Uterus (tissue), 4 donors: ENCODE results near the gene SIGLEC7. TPM values are rescaled to one million over a fixed set of nuclear protein-coding genes. Genes with fewer than 3 reads are reported as not detected.

Source experiments
- DNase-seq, 2 donors: peaks; one replicate each; pipeline ENCODE4 v3.0.0-alpha.2; 2019 to 2020
- H3K27ac ChIP-seq, 2 donors: fragments of 200-600 bp; sonication (generic); 1 replicate in 1 of 2; 2 replicates in 1 of 2; pipeline ENCODE4 v1.5.1; 2016 to 2018
- H3K27me3 ChIP-seq, 2 donors: fragments of 200-600 bp; sonication (generic); one replicate each; pipeline ENCODE4 v1.5.1; 2018 to 2019; ENCODE audit warnings: control low read depth in 1 of 2
- H3K36me3 ChIP-seq, 2 donors: fragments of 200-600 bp; sonication (generic); one replicate each; pipeline ENCODE4 v1.5.1; 2019; ENCODE audit warnings: control low read depth in 1 of 2
- H3K4me1 ChIP-seq, 2 donors: fragments of 200-600 bp; sonication (generic); one replicate each; pipeline ENCODE4 v1.5.1; 2018 to 2019; ENCODE audit warnings: control low read depth in 1 of 2
- H3K4me3 ChIP-seq, 2 donors: fragments of 200-600 bp; sonication (generic); 1 replicate in 1 of 2; 2 replicates in 1 of 2; pipeline ENCODE4 v1.5.1; 2018 to 2019; ENCODE audit warnings: mild to moderate bottlenecking in 1 of 2
- H3K9me3 ChIP-seq, 2 donors: fragments of 200-600 bp; sonication (generic); one replicate each; pipeline ENCODE4 v1.5.1; 2019; ENCODE audit warnings: control low read depth in 1 of 2
- CTCF ChIP-seq, 4 experiments: fragments of 200-600 bp in 2 of 4; fragments of 450-650 bp in 2 of 4; sonication (generic) in 2 of 4; IDR thresholded peaks; one replicate each; pipeline ENCODE4 v1.5.1; 2016 to 2019; ENCODE audit warnings: antibody characterized with exemption in 4 of 4, mild to moderate bottlenecking in 2 of 4, moderate library complexity in 1 of 4
- POLR2A ChIP-seq, 2 donors: fragments of 450-650 bp; IDR thresholded peaks; one replicate each; pipeline ENCODE4 v1.6.1; 2016; ENCODE audit warnings: antibody characterized with exemption in 2 of 2, mild to moderate bottlenecking in 1 of 2, moderate library complexity in 1 of 2
- intact Hi-C: fragments of 100-400 bp; cut with DNase I; formaldehyde crosslinking; loops from one replicate; pipeline ENCODE4 v1.15.1; 2023; ENCODE audit warnings: low total_unique reads
- total RNA-seq, 4 donors: library from RNA; depleted of rRNA in 3 of 4; stranded (reverse); fragments of >200 nt in 3 of 4; gene quantifications; one replicate each; pipeline versions ENCODE4 v1.1.0 to v1.2.4, GENCODE V29; 2014 to 2023
- donor health status: DM: yes; HTN: yes; CAD: no.

Gene SIGLEC7
- total RNA-seq, 4 donors from 2014 or later = 0.14 to 0.59 TPM; not detected in 2

- no peaks in the 10 kb centered on the region for H3K27me3 ChIP-seq
- H3K4me3 ChIP-seq = no peak overlapping the region
- no peak for DNase-seq
- TF ChIP-seq POLR2A (IDR thresholded peaks at IDR 0.05) (no peak), CTCF (IDR thresholded peaks at IDR 0.05) (no peak)
- H3K27ac ChIP-seq = no peak overlapping the region
- intact Hi-C loops = no loop called here
- H3K9me3 ChIP-seq = no peaks in the 10 kb centered on the region
- no peaks in the 10 kb centered on the region for H3K36me3 ChIP-seq
- no peaks in the 10 kb centered on the region for H3K4me1 ChIP-seq
These were observed 6.5 kb downstream of the SIGLEC7 start for GRCh38 chr19:51148580-51148979.

- TF ChIP-seq CTCF (IDR thresholded peaks at IDR 0.05) = no peak
- TF ChIP-seq POLR2A (IDR thresholded peaks at IDR 0.05) = no peak
These were observed 8.5 kb downstream of the SIGLEC7 start for GRCh38 chr19:51150627-51151026.

GRCh38 chr19:51156710-51157109 lies 14.6 kb downstream of the SIGLEC7 start:
- no peak for DNase-seq

More at GRCh38 chr19:51150627-51151026, 8.5 kb downstream of the SIGLEC7 start:
- Histone ChIP-seq H3K27ac (no peak overlapping the region), H3K9me3 (no peaks in the 10 kb centered on the region), H3K36me3 (no peaks in the 10 kb centered on the region), H3K4me1 (no peaks in the 10 kb centered on the region), H3K4me3 (no peak overlapping the region), H3K27me3 (no peaks in the 10 kb centered on the region)
- intact Hi-C loops = loop anchor here (10.0 kb wide), 1 partner anchor 126 kb away; the partner anchor contains the start of gene KLK11
- no peak for DNase-seq

GRCh38 chr19:51157265-51157664 lies 15.2 kb downstream of the SIGLEC7 start:
- Histone ChIP-seq H3K36me3 (no peaks in the 10 kb centered on the region), H3K4me3 (no peak overlapping the region), H3K27me3 (no peaks in the 10 kb centered on the region), H3K9me3 (no peaks in the 10 kb centered on the region), H3K27ac (no peak overlapping the region), H3K4me1 (no peaks in the 10 kb centered on the region)
- TF ChIP-seq POLR2A (IDR thresholded peaks at IDR 0.05) = no peak
- no peak for DNase-seq
- intact Hi-C loops = loop anchor here (10.0 kb wide), 1 partner anchor 132 kb away; the partner anchor contains the start of gene KLK11

More at GRCh38 chr19:51156710-51157109, 14.6 kb downstream of the SIGLEC7 start:
- H3K27me3 ChIP-seq = no peaks in the 10 kb centered on the region
- H3K9me3 ChIP-seq = no peaks in the 10 kb centered on the region
- H3K36me3 ChIP-seq = no peaks in the 10 kb centered on the region
- intact Hi-C loops = loop anchor here (10.0 kb wide), 1 partner anchor 132 kb away; the partner anchor contains the start of gene KLK11
- H3K4me1 ChIP-seq = no peaks in the 10 kb centered on the region
- TF ChIP-seq CTCF (IDR thresholded peaks at IDR 0.05) (no peak), POLR2A (IDR thresholded peaks at IDR 0.05) (no peak)
- no peak overlapping the region for H3K27ac ChIP-seq
- H3K4me3 ChIP-seq = no peak overlapping the region

- no peaks in the 10 kb centered on the region for H3K27me3 ChIP-seq
- H3K4me1 ChIP-seq = no peaks in the 10 kb centered on the region
- no peak overlapping the region for H3K27ac ChIP-seq
- intact Hi-C loops = loop anchor here (10.0 kb wide), 1 partner anchor 134 kb away; the partner anchor contains the start of gene KLK11
- TF ChIP-seq POLR2A (IDR thresholded peaks at IDR 0.05) (no peak), CTCF (IDR thresholded peaks at IDR 0.05) (peak in 3 of 4 experiments; percentile 3 to 26 (median 10))
- H3K36me3 ChIP-seq = no peaks in the 10 kb centered on the region
- H3K4me3 ChIP-seq = no peak overlapping the region
- DNase-seq = no peak
- H3K9me3 ChIP-seq = no peaks in the 10 kb centered on the region
These were observed 16.5 kb downstream of the SIGLEC7 start for GRCh38 chr19:51158474-51159129.
